SK-N-MC (cell line): Measurements from ENCODE around the gene SYCP2.

Source experiments
- DNase-seq: peaks from one replicate; pipeline ENCODE4 v3.0.0-alpha.2; 2011; ENCODE audit warnings: low read depth, low spot score
- H3K27ac ChIP-seq: fragments of 200-600 bp; sonication (generic); 2 replicates; pipeline ENCODE4 v1.5.1; 2016; ENCODE audit warnings: mixed run types
- H3K36me3 ChIP-seq: fragments of 200-600 bp; sonication (generic); 2 replicates; pipeline ENCODE4 v1.6.1; 2017; ENCODE audit warnings: antibody characterized with exemption, low read length, mixed read lengths; ENCODE audit not compliant: insufficient read depth
- H3K4me3 ChIP-seq: fragments of 200-600 bp; sonication (generic); 2 replicates; pipeline ENCODE4 v1.5.1; 2016
- H3K9ac ChIP-seq: fragments of 200-600 bp; sonication (generic); 2 replicates; pipeline ENCODE4 v1.8.0; 2017; ENCODE audit warnings: mixed run types, mixed read lengths; ENCODE audit not compliant: insufficient read length
- H3K9me3 ChIP-seq: fragments of 200-600 bp; sonication (generic); 2 replicates; pipeline ENCODE4 v1.6.1; 2017; ENCODE audit warnings: low read depth, mild to moderate bottlenecking, antibody characterized with exemption, low read length, moderate library complexity, mixed read lengths
- EZH2 ChIP-seq: fragments of 200-600 bp; sonication (generic); IDR thresholded peaks from one replicate; pipeline ENCODE4 v1.6.1; 2017; ENCODE audit warnings: antibody characterized with exemption
- FOXP2 ChIP-seq: optimal IDR thresholded peaks from 2 replicates; pipeline ENCODE3; 2011; ENCODE audit warnings: mild to moderate bottlenecking, moderate library complexity; ENCODE audit not compliant: insufficient read depth; ENCODE audit errors: extremely low read length, control extremely low read depth
- POLR2AphosphoS5 ChIP-seq: IDR thresholded peaks from 2 replicates; pipeline ENCODE4 v1.6.1; 2012; ENCODE audit warnings: mild to moderate bottlenecking, low read depth, low read length, borderline replicate concordance

Gene SYCP2

GRCh38 chr20:59939052-59939878 is 5.8 kb upstream of the SYCP2 start:
- DNase-seq, result no peak
- TF ChIP-seq POLR2AphosphoS5 (no peak), FOXP2 (no peak), EZH2 (no peak)
- peaks cover 27% of the 10 kb centered on the region for H3K36me3 ChIP-seq
- H3K9ac ChIP-seq, result peak overlapping the region; percentile 71
- no peak overlapping the region for H3K27ac ChIP-seq
- H3K9me3 ChIP-seq, result no peaks in the 10 kb centered on the region
- H3K4me3 ChIP-seq, result peak overlapping the region; percentile 87

GRCh38 chr20:59938696-59939051 is 5.2 kb upstream of the SYCP2 start:
- H3K4me3 ChIP-seq, result peak overlapping the region; percentile 32

GRCh38 chr20:59938221-59938620 is 4.8 kb upstream of the SYCP2 start:
- H3K4me3 ChIP-seq, result peak overlapping the region; percentile 32
- H3K36me3 ChIP-seq, result peaks cover 16% of the 10 kb centered on the region
- H3K9me3 ChIP-seq, result no peaks in the 10 kb centered on the region
- peak overlapping the region; percentile 21 for H3K9ac ChIP-seq
- no peak for DNase-seq
- H3K27ac ChIP-seq, result peak overlapping the region; percentile 62
- no peak for TF ChIP-seq EZH2
- TF ChIP-seq FOXP2, result no peak
- TF ChIP-seq POLR2AphosphoS5, result no peak

More at GRCh38 chr20:59938696-59939051, 5.2 kb upstream of the SYCP2 start:
- TF ChIP-seq EZH2 (no peak), FOXP2 (no peak), POLR2AphosphoS5 (no peak)
- Histone ChIP-seq H3K9me3 (no peaks in the 10 kb centered on the region), H3K9ac (no peak overlapping the region), H3K27ac (peak overlapping the region; percentile 62; the same call in 1 of the 2 replicates), H3K36me3 (peaks cover 21% of the 10 kb centered on the region)
- DNase-seq, result no peak

GRCh38 chr20:59937150-59937549 is 3.7 kb upstream of the SYCP2 start:
- H3K9ac ChIP-seq, result peak overlapping the region; percentile 21
- peak overlapping the region; percentile 73 for H3K27ac ChIP-seq
- TF ChIP-seq POLR2AphosphoS5, result no peak
- TF ChIP-seq FOXP2, result no peak
- no peak for TF ChIP-seq EZH2
- H3K36me3 ChIP-seq, result peaks cover 6% of the 10 kb centered on the region
- peak overlapping the region; percentile 32 for H3K4me3 ChIP-seq
- no peaks in the 10 kb centered on the region for H3K9me3 ChIP-seq
- DNase-seq, result no peak

- no peak for TF ChIP-seq FOXP2
- TF ChIP-seq POLR2AphosphoS5, result no peak
- no peak for TF ChIP-seq EZH2
- H3K36me3 ChIP-seq, result no peaks in the 10 kb centered on the region
- peak overlapping the region; percentile 73 for H3K27ac ChIP-seq
- DNase-seq, result no peak
- no peaks in the 10 kb centered on the region for H3K9me3 ChIP-seq
- H3K4me3 ChIP-seq, result peak overlapping the region; percentile 39
- peak overlapping the region; percentile 21 for H3K9ac ChIP-seq
Observed at GRCh38 chr20:59936409-59936808, 3.0 kb upstream of the SYCP2 start.

GRCh38 chr20:59935457-59936185 is 2.2 kb upstream of the SYCP2 start:
- no peak for DNase-seq
- no peaks in the 10 kb centered on the region for H3K9me3 ChIP-seq
- TF ChIP-seq POLR2AphosphoS5 (no peak), EZH2 (no peak), FOXP2 (no peak)
- H3K9ac ChIP-seq, result no peak overlapping the region
- H3K4me3 ChIP-seq, result no peak overlapping the region; the same call in 1 of the 2 replicates
- H3K27ac ChIP-seq, result peak overlapping the region; percentile 73
- H3K36me3 ChIP-seq, result no peaks in the 10 kb centered on the region

GRCh38 chr20:59933849-59934585 is 580 bp upstream of the SYCP2 start:
- H3K4me3 ChIP-seq, result no peak overlapping the region
- H3K9ac ChIP-seq, result no peak overlapping the region
- H3K27ac ChIP-seq, result no peak overlapping the region

GRCh38 chr20:59932616-59933295 is 681 bp downstream of the SYCP2 start:
- no peak for TF ChIP-seq FOXP2
- no peak for TF ChIP-seq POLR2AphosphoS5
- TF ChIP-seq EZH2, result no peak
- H3K27ac ChIP-seq, result no peak overlapping the region
- H3K36me3 ChIP-seq, result no peaks in the 10 kb centered on the region
- no peaks in the 10 kb centered on the region for H3K9me3 ChIP-seq
- no peak for DNase-seq
- H3K4me3 ChIP-seq, result no peak overlapping the region
- H3K9ac ChIP-seq, result no peak overlapping the region

More at GRCh38 chr20:59933849-59934585, 580 bp upstream of the SYCP2 start:
- no peak for DNase-seq
- TF ChIP-seq POLR2AphosphoS5 (no peak), FOXP2 (no peak), EZH2 (no peak)
- H3K36me3 ChIP-seq, result no peaks in the 10 kb centered on the region
- no peaks in the 10 kb centered on the region for H3K9me3 ChIP-seq
